ENCODE measurements around the gene RWDD1.

Gene RWDD1, protein sequence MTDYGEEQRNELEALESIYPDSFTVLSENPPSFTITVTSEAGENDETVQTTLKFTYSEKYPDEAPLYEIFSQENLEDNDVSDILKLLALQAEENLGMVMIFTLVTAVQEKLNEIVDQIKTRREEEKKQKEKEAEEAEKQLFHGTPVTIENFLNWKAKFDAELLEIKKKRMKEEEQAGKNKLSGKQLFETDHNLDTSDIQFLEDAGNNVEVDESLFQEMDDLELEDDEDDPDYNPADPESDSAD

DNA sequence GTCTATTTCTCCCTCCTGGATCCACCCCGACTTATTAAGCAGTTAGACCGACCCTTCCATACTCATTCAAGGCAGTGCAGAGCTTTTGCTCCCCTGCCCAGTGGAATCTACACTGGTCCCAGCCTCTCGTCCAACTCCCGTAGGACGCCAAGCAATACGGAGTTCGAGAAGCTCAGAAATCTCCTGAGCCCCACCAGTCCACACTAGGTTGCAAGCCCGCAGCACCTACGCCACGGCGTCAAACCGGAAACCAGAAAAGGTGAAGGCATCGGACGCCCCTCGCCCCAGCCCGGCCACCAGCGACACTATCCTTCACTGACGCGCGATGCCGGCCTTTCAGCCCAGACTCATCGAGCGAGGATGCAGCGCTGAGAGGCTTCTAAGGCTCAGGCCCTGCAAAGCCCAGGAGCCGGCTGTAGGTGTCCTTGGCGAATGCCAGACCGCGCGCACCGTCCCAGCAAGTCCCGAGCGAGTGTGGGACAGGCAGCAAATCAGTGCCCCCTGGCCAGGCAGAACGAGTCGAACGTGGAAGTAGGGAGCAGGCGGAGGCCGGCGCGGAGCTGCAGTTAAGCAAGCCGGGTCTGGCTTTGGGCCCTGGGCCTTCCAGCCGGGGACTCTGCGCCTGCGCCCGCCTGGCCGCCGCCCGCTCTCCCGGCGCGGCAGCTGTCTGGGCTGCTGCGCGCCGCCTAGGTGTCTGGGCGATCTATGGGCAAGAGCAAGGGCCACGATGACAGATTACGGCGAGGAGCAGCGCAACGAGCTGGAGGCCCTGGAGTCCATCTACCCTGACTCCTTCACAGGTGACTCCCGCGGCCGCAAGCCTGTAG lies at the start of gene RWDD1:
Gene RWDD1 (plus strand): TSS at position 649 of the 827 bp plus-strand sequence. CDS start 79 bp downstream, at position 728.
- Histone ChIP-seq H3K9me3 (ENCODE audit: insufficient read depth, low read length) (no peaks in the 10 kb centered on the region), H3K4me3 (ENCODE audit: insufficient read length, low read depth) (peak within 1 kb of the TSS; percentile 90), H3K36me3 (ENCODE audit: insufficient read depth, insufficient read length, low read length) (peaks cover 21% of the 10 kb centered on the region), H3K27me3 (ENCODE audit: insufficient read depth, insufficient read length) (no peaks in the 10 kb centered on the region), H3K4me1 (ENCODE audit: insufficient read depth, insufficient read length) (no peaks in the 10 kb centered on the region), H3K9ac (ENCODE audit: insufficient read length, low read depth) (peak within 1 kb of the TSS; percentile 99)
- DNase-seq (ENCODE audit: low read depth, low spot score): peak; percentile 94
- TF ChIP-seq YY1 (IDR thresholded peaks at IDR 0.05; ENCODE audit: insufficient read depth, insufficient read length) (no peak), SUZ12 (IDR thresholded peaks at IDR 0.05; ENCODE audit: extremely low read depth, insufficient read depth, insufficient read length) (no peak), ZNF274 (IDR thresholded peaks at IDR 0.05; ENCODE audit: low read depth, low read length) (no peak)

DNA sequence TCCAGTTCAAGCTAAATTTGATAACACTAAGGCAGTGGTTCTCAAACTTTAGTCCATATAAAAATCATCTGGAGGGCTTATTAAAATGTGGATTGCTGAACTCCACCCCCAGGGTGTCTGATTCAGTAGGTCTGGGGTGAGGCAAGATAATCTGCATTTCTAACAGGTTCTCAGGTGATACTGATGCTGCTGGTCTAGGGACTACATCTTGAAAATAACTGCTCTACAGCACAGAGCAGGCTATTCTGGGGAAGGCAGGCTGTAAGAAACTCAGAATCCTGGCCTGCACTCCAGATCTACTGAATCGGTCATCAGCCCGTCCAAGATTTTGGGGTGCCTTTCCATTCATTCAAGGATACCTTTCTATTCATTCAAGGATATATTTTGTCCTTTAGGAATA lies 48.4 kb upstream of the RWDD1 start:
- no peaks in the 10 kb centered on the region for H3K36me3 ChIP-seq (ENCODE audit: insufficient read depth, insufficient read length, low read length)
- TF ChIP-seq SUZ12 (IDR thresholded peaks at IDR 0.05; ENCODE audit: extremely low read depth, insufficient read depth, insufficient read length) (no peak), YY1 (IDR thresholded peaks at IDR 0.05; ENCODE audit: insufficient read depth, insufficient read length) (no peak), ZNF274 (IDR thresholded peaks at IDR 0.05; ENCODE audit: low read depth, low read length) (no peak)
- no peak overlapping the region for H3K9ac ChIP-seq (ENCODE audit: insufficient read length, low read depth)
- no peaks in the 10 kb centered on the region for H3K4me1 ChIP-seq (ENCODE audit: insufficient read depth, insufficient read length)
- H3K4me3 ChIP-seq (ENCODE audit: insufficient read length, low read depth): no peak overlapping the region
- no peaks in the 10 kb centered on the region for H3K27me3 ChIP-seq (ENCODE audit: insufficient read depth, insufficient read length)
- H3K9me3 ChIP-seq (ENCODE audit: insufficient read depth, low read length): no peaks in the 10 kb centered on the region
- no peak for DNase-seq (ENCODE audit: low read depth, low spot score)

DNA sequence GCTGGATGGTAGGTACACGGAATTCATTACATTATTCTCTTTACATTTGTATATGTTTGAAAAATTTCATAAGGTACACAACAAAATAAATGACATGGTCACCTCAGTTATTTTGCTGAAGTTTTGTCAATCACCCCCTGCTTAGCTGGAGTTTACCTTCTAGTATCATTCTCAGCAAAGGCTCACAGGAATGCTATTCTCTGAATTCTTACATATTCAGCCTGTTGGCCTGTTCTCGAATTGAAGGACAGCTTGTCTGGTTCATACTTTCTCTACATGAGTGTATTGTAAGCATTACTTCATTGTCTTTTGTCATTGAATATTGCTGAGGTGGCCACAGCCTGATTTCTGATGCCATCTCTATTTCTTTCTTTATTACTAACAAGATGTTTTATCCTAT lies 47.1 kb upstream of the RWDD1 start:
- H3K36me3 ChIP-seq (ENCODE audit: insufficient read depth, insufficient read length, low read length): no peaks in the 10 kb centered on the region
- no peak overlapping the region for H3K9ac ChIP-seq (ENCODE audit: insufficient read length, low read depth)
- no peaks in the 10 kb centered on the region for H3K27me3 ChIP-seq (ENCODE audit: insufficient read depth, insufficient read length)
- no peak for DNase-seq (ENCODE audit: low read depth, low spot score)
- no peaks in the 10 kb centered on the region for H3K4me1 ChIP-seq (ENCODE audit: insufficient read depth, insufficient read length)
- TF ChIP-seq ZNF274 (IDR thresholded peaks at IDR 0.05; ENCODE audit: low read depth, low read length) (no peak), SUZ12 (IDR thresholded peaks at IDR 0.05; ENCODE audit: extremely low read depth, insufficient read depth, insufficient read length) (no peak), YY1 (IDR thresholded peaks at IDR 0.05; ENCODE audit: insufficient read depth, insufficient read length) (no peak)
- no peaks in the 10 kb centered on the region for H3K9me3 ChIP-seq (ENCODE audit: insufficient read depth, low read length)
- H3K4me3 ChIP-seq (ENCODE audit: insufficient read length, low read depth): no peak overlapping the region

DNA sequence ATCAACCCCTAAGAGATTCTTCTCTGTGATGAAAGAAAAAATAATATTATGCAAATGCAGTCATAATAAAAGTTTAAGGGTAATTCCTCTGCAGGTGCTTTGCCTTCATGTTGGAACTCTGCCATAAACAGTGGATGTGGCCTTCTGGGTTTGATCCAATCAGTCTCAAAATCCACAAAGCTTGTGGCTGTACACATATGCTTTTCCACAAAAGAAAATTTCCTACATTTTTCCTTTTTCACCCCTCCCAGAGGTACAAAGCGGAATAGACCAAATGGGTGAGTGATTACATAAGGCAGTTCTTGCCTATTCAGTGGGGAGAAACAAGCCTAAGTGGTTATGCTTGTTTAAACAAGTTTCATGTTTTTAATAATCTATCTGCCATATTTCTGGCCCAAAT lies 43.2 kb upstream of the RWDD1 start:
- Histone ChIP-seq H3K9me3 (ENCODE audit: insufficient read depth, low read length) (no peaks in the 10 kb centered on the region), H3K36me3 (ENCODE audit: insufficient read depth, insufficient read length, low read length) (no peaks in the 10 kb centered on the region), H3K4me1 (ENCODE audit: insufficient read depth, insufficient read length) (no peaks in the 10 kb centered on the region), H3K27me3 (ENCODE audit: insufficient read depth, insufficient read length) (no peaks in the 10 kb centered on the region), H3K4me3 (ENCODE audit: insufficient read length, low read depth) (no peak overlapping the region), H3K9ac (ENCODE audit: insufficient read length, low read depth) (no peak overlapping the region)
- DNase-seq (ENCODE audit: low read depth, low spot score): no peak
- TF ChIP-seq SUZ12 (IDR thresholded peaks at IDR 0.05; ENCODE audit: extremely low read depth, insufficient read depth, insufficient read length): no peak
- TF ChIP-seq YY1 (IDR thresholded peaks at IDR 0.05; ENCODE audit: insufficient read depth, insufficient read length): no peak
- no peak for TF ChIP-seq ZNF274 (IDR thresholded peaks at IDR 0.05; ENCODE audit: low read depth, low read length)

DNA sequence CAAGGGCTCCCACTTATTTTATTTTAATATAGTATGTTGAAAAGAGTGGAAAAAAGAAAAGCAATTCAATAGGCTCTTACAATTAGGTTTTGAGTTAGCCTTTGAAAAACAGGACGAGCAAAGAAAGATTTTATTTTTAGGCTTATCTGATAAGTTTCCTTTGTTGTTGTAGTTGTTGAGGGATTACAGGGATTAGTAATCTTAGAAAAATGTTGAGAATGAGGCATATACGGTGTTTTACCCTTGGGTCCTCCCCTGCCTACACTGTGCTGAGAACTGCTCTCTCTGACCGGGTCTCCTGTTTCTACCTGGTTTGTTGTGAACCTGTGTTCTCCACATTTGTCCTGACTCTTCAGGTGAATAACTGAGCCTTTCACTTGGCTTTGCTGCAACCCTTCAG lies 42.5 kb upstream of the RWDD1 start:
- no peak for DNase-seq (ENCODE audit: low read depth, low spot score)
- no peak for TF ChIP-seq ZNF274 (IDR thresholded peaks at IDR 0.05; ENCODE audit: low read depth, low read length)
- no peak for TF ChIP-seq YY1 (IDR thresholded peaks at IDR 0.05; ENCODE audit: insufficient read depth, insufficient read length)
- no peak for TF ChIP-seq SUZ12 (IDR thresholded peaks at IDR 0.05; ENCODE audit: extremely low read depth, insufficient read depth, insufficient read length)

DNA sequence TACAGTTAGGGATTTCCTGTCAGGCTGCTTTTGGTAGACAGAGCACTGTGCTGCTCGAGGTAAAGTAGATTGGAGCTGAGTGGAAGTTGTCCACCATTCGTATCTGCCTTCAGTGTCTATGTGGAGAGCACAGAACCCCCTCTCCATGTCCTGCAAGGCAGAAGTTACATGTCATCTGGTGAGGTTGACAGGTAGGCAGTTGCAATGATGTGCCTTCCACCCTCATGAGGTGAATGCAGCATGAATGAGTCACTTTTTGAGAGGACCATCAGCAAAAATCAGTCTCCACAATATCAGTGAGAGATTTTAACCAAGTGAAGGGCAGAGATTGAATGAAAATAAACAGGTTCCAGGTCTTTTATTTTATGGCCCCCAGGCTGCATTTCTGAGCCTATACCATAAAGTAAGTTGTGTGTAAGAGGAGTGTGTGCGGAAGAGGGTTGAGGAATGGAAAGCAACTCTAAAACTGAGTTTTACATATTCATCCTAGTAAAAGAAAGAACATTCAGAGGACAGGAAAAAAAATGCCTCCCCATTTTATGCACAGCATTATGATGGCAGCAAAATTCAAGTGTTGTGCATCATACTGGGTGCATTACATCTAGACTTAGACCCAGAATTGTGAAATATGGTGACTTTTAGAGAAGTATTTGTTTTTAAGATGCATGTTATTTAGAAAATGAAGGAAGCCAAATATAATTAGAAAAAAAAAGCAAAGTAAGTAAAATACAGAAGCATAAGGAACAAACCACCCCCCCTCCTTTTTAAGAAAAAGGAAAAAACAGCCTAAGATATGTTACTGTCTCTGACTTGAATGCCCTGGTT lies 41.6 kb upstream of the RWDD1 start:
- H3K9me3 ChIP-seq (ENCODE audit: insufficient read depth, low read length): no peaks in the 10 kb centered on the region
- H3K36me3 ChIP-seq (ENCODE audit: insufficient read depth, insufficient read length, low read length): no peaks in the 10 kb centered on the region
- H3K27me3 ChIP-seq (ENCODE audit: insufficient read depth, insufficient read length): no peaks in the 10 kb centered on the region
- no peak overlapping the region for H3K4me3 ChIP-seq (ENCODE audit: insufficient read length, low read depth)
- TF ChIP-seq SUZ12 (IDR thresholded peaks at IDR 0.05; ENCODE audit: extremely low read depth, insufficient read depth, insufficient read length) (no peak), YY1 (IDR thresholded peaks at IDR 0.05; ENCODE audit: insufficient read depth, insufficient read length) (no peak), ZNF274 (IDR thresholded peaks at IDR 0.05; ENCODE audit: low read depth, low read length) (no peak)
- no peak for DNase-seq (ENCODE audit: low read depth, low spot score)
- H3K9ac ChIP-seq (ENCODE audit: insufficient read length, low read depth): no peak overlapping the region
- H3K4me1 ChIP-seq (ENCODE audit: insufficient read depth, insufficient read length): no peaks in the 10 kb centered on the region

More for the DNA sequence above, 42.5 kb upstream of the RWDD1 start:
- no peaks in the 10 kb centered on the region for H3K9me3 ChIP-seq (ENCODE audit: insufficient read depth, low read length)
- H3K4me1 ChIP-seq (ENCODE audit: insufficient read depth, insufficient read length): no peaks in the 10 kb centered on the region
- no peaks in the 10 kb centered on the region for H3K27me3 ChIP-seq (ENCODE audit: insufficient read depth, insufficient read length)
- H3K4me3 ChIP-seq (ENCODE audit: insufficient read length, low read depth): no peak overlapping the region
- no peaks in the 10 kb centered on the region for H3K36me3 ChIP-seq (ENCODE audit: insufficient read depth, insufficient read length, low read length)
- H3K9ac ChIP-seq (ENCODE audit: insufficient read length, low read depth): no peak overlapping the region

Data from NT2/D1 (cell line).